Transverse colon (tissue), 4 donors: ENCODE data around the gene FAM193B. TPM values are rescaled to one million over a fixed set of nuclear protein-coding genes. Genes with fewer than 3 reads are reported as not detected.

Experiments
- DNase-seq: peaks from one replicate; pipeline ENCODE4 v3.0.0-alpha.2; 2019
- H3K27ac ChIP-seq, 4 donors: fragments of 200-600 bp; sonication (generic); 2 replicates each; pipeline ENCODE4 v1.5.1; 2016 to 2018; ENCODE audit warnings: inconsistent platforms in 4 of 4
- H3K27me3 ChIP-seq: fragments of 200-600 bp; sonication (generic); 2 replicates; pipeline ENCODE4 v1.5.1; 2017; ENCODE audit warnings: inconsistent platforms
- H3K36me3 ChIP-seq, 4 donors: fragments of 200-600 bp; sonication (generic); 2 replicates each; pipeline ENCODE4 v1.5.1; 2017 to 2019; ENCODE audit warnings: inconsistent platforms in 4 of 4
- H3K4me1 ChIP-seq, 4 donors: fragments of 200-600 bp; sonication (generic); 2 replicates each; pipeline ENCODE4 v1.5.1; 2017 to 2020; ENCODE audit warnings: inconsistent platforms in 4 of 4
- H3K4me3 ChIP-seq, 4 donors: fragments of 200-600 bp; sonication (generic); 1 replicate in 1 of 4; 2 replicates in 3 of 4; pipeline versions ENCODE4 v1.5.1 to v1.6.1; 2017 to 2019; ENCODE audit warnings: inconsistent platforms in 4 of 4
- H3K9me3 ChIP-seq, 2 donors: fragments of 200-600 bp; sonication (generic); 2 replicates each; pipeline ENCODE4 v1.5.1; 2017 to 2019; ENCODE audit warnings: inconsistent platforms in 2 of 2
- CTCF ChIP-seq, 5 experiments: fragments of 200-600 bp in 3 of 5; fragments of 450-650 bp in 2 of 5; sonication (generic) in 3 of 5; IDR thresholded peaks; 1 replicate in 2 of 5; 2 replicates in 3 of 5; pipeline ENCODE4 v1.5.1; 2016 to 2017; ENCODE audit warnings: antibody characterized with exemption in 5 of 5, inconsistent platforms in 3 of 5, mild to moderate bottlenecking in 2 of 5, moderate library complexity in 1 of 5
- EP300 ChIP-seq: sonication (generic); formaldehyde crosslinking; IDR thresholded peaks from one replicate; pipeline ENCODE4 v1.6.1; 2017; ENCODE audit warnings: antibody characterized with exemption, low read depth
- POLR2A ChIP-seq: fragments of 450-650 bp; IDR thresholded peaks from one replicate; pipeline ENCODE4 v1.6.1; 2016; ENCODE audit warnings: antibody characterized with exemption, mild to moderate bottlenecking, moderate library complexity
- POLR2AphosphoS5 ChIP-seq, 3 donors: sonication (generic); formaldehyde crosslinking; IDR thresholded peaks; one replicate each; pipeline ENCODE4 v1.6.1; 2016; ENCODE audit warnings: antibody characterized with exemption in 3 of 3
- WGBS, 2 donors: methylation state at CpG; one replicate each; pipeline ENCODE4 v1.1.5; 2018; ENCODE audit warnings: low coverage in 1 of 2; 5-methylcytosine and 5-hydroxymethylcytosine counted together
- in situ Hi-C, 4 donors: fragments of 200-750 bp; cut with MboI; loops; one replicate each; pipeline versions ENCODE4 v1.15.0 to v1.15.1; 2017; ENCODE audit warnings: low sequenced_read_pairs in 3 of 4, low pct_ligation_motif_present in 1 of 4, low pct_unique_long_range_greater_than_20kb in 1 of 4
- intact Hi-C: fragments of 100-400 bp; cut with DNase I; formaldehyde crosslinking; loops from one replicate; pipeline ENCODE4 v1.15.1; 2023; ENCODE audit warnings: low total_unique reads
- total RNA-seq, 4 donors: library from RNA; depleted of rRNA; stranded (reverse); fragments of >200 nt; gene quantifications; one replicate each; pipeline ENCODE4 v1.1.0, GENCODE V29; 2016

The FAM193B gene
- total RNA-seq, 4 donors from 2014 or later = 59.7 to 128 (median 63.5) TPM

- H3K4me3 ChIP-seq = no peak overlapping the region
- 50 to 91% methylated on average over 1 to 12 of the region's 13 CpGs for WGBS, 2 donors
- no peak overlapping the region for H3K27ac ChIP-seq
- no peak for DNase-seq
- no peaks in the 10 kb centered on the region for H3K27me3 ChIP-seq
- TF ChIP-seq POLR2A (no peak), EP300 (no peak), POLR2AphosphoS5 (IDR thresholded peaks at IDR 0.05) (no peak)
- H3K4me1 ChIP-seq = peaks cover 0 to 33% (median 20%) of the 10 kb centered on the region in 4 donors
- H3K36me3 ChIP-seq = no peaks in the 10 kb centered on the region
- H3K9me3 ChIP-seq = no peaks in the 10 kb centered on the region
- in situ Hi-C loops = loop anchor here in 1 of 4 donors (25.0 kb wide), 1 partner anchor 460 kb away; no protein-coding TSS in a partner anchor
- intact Hi-C loops = no loop called here
Observed at GRCh38 chr5:177601577-177602457, 47.5 kb upstream of the FAM193B start.

GRCh38 chr5:177601126-177601525 lies 46.8 kb upstream of the FAM193B start:
- in situ Hi-C loops (loop anchor here in 1 of 4 donors (25.0 kb wide), 1 partner anchor 461 kb away; no protein-coding TSS in a partner anchor), intact Hi-C loops (no loop called here)
- Histone ChIP-seq H3K27ac (no peak overlapping the region), H3K27me3 (no peaks in the 10 kb centered on the region), H3K4me1 (peaks cover 0 to 33% (median 19%) of the 10 kb centered on the region in 4 donors), H3K4me3 (peak overlapping the region in 1 of 4 donors; percentile 98), H3K9me3 (no peaks in the 10 kb centered on the region), H3K36me3 (peaks cover 0 to 5% (median under 1%) of the 10 kb centered on the region in 4 donors)
- DNase-seq = no peak
- WGBS, 2 donors = 89% methylated on average over 11 of the region's 11 CpGs; no CpG with 5 or more reads in 1 of the 2 donors
- TF ChIP-seq CTCF (IDR thresholded peaks at IDR 0.05) (no peak), POLR2A (no peak), EP300 (no peak), POLR2AphosphoS5 (IDR thresholded peaks at IDR 0.05) (no peak)

- Histone ChIP-seq H3K27ac (peak overlapping the region; percentile 86 to 96 (median 89)), H3K36me3 (peaks cover 0 to 10% (median 4%) of the 10 kb centered on the region in 4 donors), H3K9me3 (no peaks in the 10 kb centered on the region), H3K4me3 (peak overlapping the region; percentile 54 to 98 (median 78)), H3K27me3 (no peaks in the 10 kb centered on the region), H3K4me1 (peaks cover 0 to 33% (median 19%) of the 10 kb centered on the region in 4 donors)
- in situ Hi-C loops = loop anchor here in 1 of 4 donors (25.0 kb wide), 1 partner anchor 462 kb away; no protein-coding TSS in a partner anchor
- 0 to 2% methylated on average over 9 to 16 of the region's 16 CpGs for WGBS, 2 donors
- intact Hi-C loops = no loop called here
- TF ChIP-seq CTCF (IDR thresholded peaks at IDR 0.05) (no peak), POLR2AphosphoS5 (IDR thresholded peaks at IDR 0.05) (no peak), POLR2A (no peak), EP300 (no peak)
- DNase-seq = no peak
Observed at GRCh38 chr5:177600508-177601018, 46.2 kb upstream of the FAM193B start.

- peak; percentile 91 for DNase-seq
- Histone ChIP-seq H3K9me3 (no peaks in the 10 kb centered on the region), H3K36me3 (peaks cover 0 to 17% (median 7%) of the 10 kb centered on the region in 4 donors), H3K4me3 (peak within 1 kb of the TSS; percentile 54 to 98 (median 78)), H3K27me3 (no peaks in the 10 kb centered on the region), H3K27ac (peak within 1 kb of the TSS; percentile 86 to 96 (median 89)), H3K4me1 (peaks cover 0 to 27% (median 16%) of the 10 kb centered on the region in 4 donors)
- 1% methylated on average over 63 of the region's 86 CpGs; no CpG with 5 or more reads in 1 of the 2 donors for WGBS, 2 donors
- intact Hi-C loops (no loop called here), in situ Hi-C loops (loop anchor here in 1 of 4 donors (25.0 kb wide), 1 partner anchor 462 kb away; no protein-coding TSS in a partner anchor)
- TF ChIP-seq EP300 (no peak), POLR2AphosphoS5 (IDR thresholded peaks at IDR 0.05) (peak; percentile 27 to 68 (median 61)), POLR2A (peak; percentile 63), CTCF (IDR thresholded peaks at IDR 0.05) (no peak)
Observed at GRCh38 chr5:177599731-177600507, 45.6 kb upstream of the FAM193B start, which contains the start of gene B4GALT7. Gene B4GALT7 (plus strand): TSS chr5:177600132. CDS start chr5:177600211, 79 bp downstream.
